Neural cell (in vitro differentiated cells): ENCODE results near the gene TSSK1B. TPM values are rescaled to one million over a fixed set of nuclear protein-coding genes. Genes with fewer than 3 reads are reported as not detected.
"Not testable (repeated sequence)": the region's sequence is repeated elsewhere in the genome, so short reads cannot be mapped to it uniquely, and the experiment has no call there.

Experiments used
- H2AFZ ChIP-seq: fragments of 200-600, 300-800 bp; sonication (generic), shearing (Covaris generic); 2 replicates; pipeline ENCODE4 v1.6.0; 2014; ENCODE audit warnings: low read depth, mild to moderate bottlenecking, antibody characterized with exemption, low read length, moderate library complexity
- H3F3A ChIP-seq: fragments of 200-600 bp; shearing (Covaris generic); 2 replicates; pipeline ENCODE4 v1.6.1; 2016; ENCODE audit warnings: mild to moderate bottlenecking, moderate library complexity, mixed read lengths, antibody characterized with exemption, low read length; ENCODE audit not compliant: insufficient read depth, poor library complexity, severe bottlenecking
- H3K27ac ChIP-seq: fragments of 200-600, 300-800 bp; sonication (generic), shearing (Covaris generic); 2 replicates; pipeline ENCODE4 v1.5.1; 2014; ENCODE audit warnings: mild to moderate bottlenecking, low read length, moderate library complexity
- H3K27me3 ChIP-seq: fragments of 300-800, 200-600 bp; sonication (generic), shearing (Covaris generic); 2 replicates; pipeline ENCODE4 v1.6.0; 2014; ENCODE audit warnings: mild to moderate bottlenecking, low read depth, low read length, moderate library complexity; ENCODE audit not compliant: insufficient read depth
- H3K36me3 ChIP-seq: fragments of 300-800, 200-600 bp; sonication (generic), shearing (Covaris generic); 2 replicates; pipeline ENCODE4 v1.5.1; 2014; ENCODE audit warnings: mild to moderate bottlenecking, antibody characterized with exemption, low read length, moderate library complexity; ENCODE audit not compliant: insufficient read depth
- H3K4me2 ChIP-seq: fragments of 300-800, 200-600 bp; sonication (generic), shearing (Covaris generic); 2 replicates; pipeline ENCODE4 v1.6.0; 2014; ENCODE audit warnings: mild to moderate bottlenecking, low read length
- H3K4me3 ChIP-seq: fragments of 300-800, 200-600 bp; sonication (generic), shearing (Covaris generic); 2 replicates; pipeline ENCODE4 v1.5.1; 2014; ENCODE audit warnings: mild to moderate bottlenecking, low read length, moderate library complexity
- H3K79me2 ChIP-seq: fragments of 200-600 bp; shearing (Covaris generic); replicated peaks from 2 replicates; pipeline ENCODE4 v1.6.0; 2014; ENCODE audit warnings: mild to moderate bottlenecking, low read length, moderate library complexity; ENCODE audit not compliant: insufficient read depth
- H3K9ac ChIP-seq: fragments of 300-800, 200-600 bp; sonication (generic), shearing (Covaris generic); 2 replicates; pipeline ENCODE4 v1.6.1; 2016; ENCODE audit warnings: mild to moderate bottlenecking, low read length, mixed read lengths
- H3K9me2 ChIP-seq: fragments of 200-600 bp; shearing (Covaris generic); 2 replicates; pipeline ENCODE4 v1.6.1; 2016; ENCODE audit warnings: mild to moderate bottlenecking, low read length, mixed read lengths; ENCODE audit not compliant: insufficient read depth
- H3K9me3 ChIP-seq: fragments of 200-600, 300-800 bp; sonication (generic), shearing (Covaris generic); 2 replicates; pipeline ENCODE4 v1.6.1; 2016; ENCODE audit warnings: mild to moderate bottlenecking, mixed run types, low read length, moderate library complexity, mixed read lengths
- H4K20me1 ChIP-seq: fragments of 200-600 bp; shearing (Covaris generic); 2 replicates; pipeline ENCODE4 v1.6.1; 2016; ENCODE audit warnings: mild to moderate bottlenecking, mixed run types; ENCODE audit not compliant: insufficient read depth
- EP300 ChIP-seq: fragments of 450-650 bp; conservative IDR thresholded peaks from 2 replicates; pipeline ENCODE4 v1.6.1; 2014; ENCODE audit warnings: antibody characterized with exemption, mild to moderate bottlenecking, moderate library complexity; ENCODE audit not compliant: poor library complexity, severe bottlenecking
- EZH2 ChIP-seq: fragments of 200-600, 300-800 bp; shearing (Covaris generic), sonication (generic); IDR thresholded peaks from 2 replicates; pipeline ENCODE4 v1.6.1; 2014; ENCODE audit warnings: antibody characterized with exemption, low read length, borderline replicate concordance, mild to moderate bottlenecking; ENCODE audit not compliant: insufficient read depth, poor library complexity, severe bottlenecking
- MXI1 ChIP-seq: fragments of 450-650 bp; conservative IDR thresholded peaks from 2 replicates; pipeline ENCODE4 v1.6.1; 2014; ENCODE audit warnings: antibody characterized with exemption, mild to moderate bottlenecking; ENCODE audit not compliant: poor library complexity, severe bottlenecking
- POLR2AphosphoS5 ChIP-seq: IDR thresholded peaks from 2 replicates; pipeline ENCODE4 v1.6.1; 2012
- RAD21 ChIP-seq: fragments of 450-650 bp; conservative IDR thresholded peaks from 2 replicates; pipeline ENCODE4 v1.6.1; 2014; ENCODE audit warnings: antibody characterized with exemption, mild to moderate bottlenecking, moderate library complexity
- SMC3 ChIP-seq: fragments of 450-650 bp; conservative IDR thresholded peaks from 2 replicates; pipeline ENCODE4 v1.6.1; 2014; ENCODE audit warnings: antibody characterized with exemption, mild to moderate bottlenecking, moderate library complexity; ENCODE audit not compliant: poor library complexity
- TAF1 ChIP-seq: IDR thresholded peaks from 2 replicates; pipeline ENCODE4 v1.6.1; 2012; ENCODE audit warnings: low read depth
- polyA plus RNA-seq: library from polyadenylated mRNA; depleted of rRNA; stranded (reverse); fragments of >200 nt; gene quantifications from 2 replicates; pipeline ENCODE4 v1.2.3, GENCODE V29; 2014
- TF ChIP-seq, protein P1 (sequence below): fragments of 450-650 bp; IDR thresholded peaks from 2 replicates; pipeline ENCODE4 v1.5.1; 2014; ENCODE audit warnings: antibody characterized with exemption, mild to moderate bottlenecking, moderate library complexity; ENCODE audit not compliant: poor library complexity, severe bottlenecking
- TF ChIP-seq, protein P2 (sequence below): IDR thresholded peaks from 2 replicates; pipeline ENCODE4 v1.6.1; 2012; ENCODE audit warnings: borderline replicate concordance

Gene TSSK1B
- polyA plus RNA-seq, 1 donor from 2014 or later = not detected

DNA sequence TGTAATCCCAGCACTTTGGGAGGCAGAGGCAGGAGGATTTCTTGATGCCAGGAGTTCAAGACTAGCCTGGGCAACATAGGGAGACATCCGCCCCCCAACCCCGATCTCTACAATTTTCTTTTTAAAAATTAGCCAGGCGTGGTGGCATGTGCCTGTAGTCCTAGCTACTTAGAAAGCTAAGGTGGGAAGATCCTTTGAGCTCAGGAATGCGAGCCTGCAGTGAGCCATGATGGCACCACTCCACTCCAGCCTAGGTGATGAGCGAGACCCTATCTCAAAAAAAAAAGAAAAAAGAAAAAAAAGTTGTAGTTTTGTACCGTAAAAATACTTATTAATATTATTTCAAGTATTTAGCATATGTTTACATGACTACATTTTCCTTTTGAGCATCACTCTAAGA, 29.3 kb downstream of the TSSK1B start:
- TF ChIP-seq POLR2AphosphoS5 = no peak
- TF ChIP-seq EP300 = no peak
- no peak for TF ChIP-seq RAD21
- TF ChIP-seq MXI1 = no peak
- TF ChIP-seq, protein P1, sequence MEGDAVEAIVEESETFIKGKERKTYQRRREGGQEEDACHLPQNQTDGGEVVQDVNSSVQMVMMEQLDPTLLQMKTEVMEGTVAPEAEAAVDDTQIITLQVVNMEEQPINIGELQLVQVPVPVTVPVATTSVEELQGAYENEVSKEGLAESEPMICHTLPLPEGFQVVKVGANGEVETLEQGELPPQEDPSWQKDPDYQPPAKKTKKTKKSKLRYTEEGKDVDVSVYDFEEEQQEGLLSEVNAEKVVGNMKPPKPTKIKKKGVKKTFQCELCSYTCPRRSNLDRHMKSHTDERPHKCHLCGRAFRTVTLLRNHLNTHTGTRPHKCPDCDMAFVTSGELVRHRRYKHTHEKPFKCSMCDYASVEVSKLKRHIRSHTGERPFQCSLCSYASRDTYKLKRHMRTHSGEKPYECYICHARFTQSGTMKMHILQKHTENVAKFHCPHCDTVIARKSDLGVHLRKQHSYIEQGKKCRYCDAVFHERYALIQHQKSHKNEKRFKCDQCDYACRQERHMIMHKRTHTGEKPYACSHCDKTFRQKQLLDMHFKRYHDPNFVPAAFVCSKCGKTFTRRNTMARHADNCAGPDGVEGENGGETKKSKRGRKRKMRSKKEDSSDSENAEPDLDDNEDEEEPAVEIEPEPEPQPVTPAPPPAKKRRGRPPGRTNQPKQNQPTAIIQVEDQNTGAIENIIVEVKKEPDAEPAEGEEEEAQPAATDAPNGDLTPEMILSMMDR = no peak
- TF ChIP-seq, protein P2, sequence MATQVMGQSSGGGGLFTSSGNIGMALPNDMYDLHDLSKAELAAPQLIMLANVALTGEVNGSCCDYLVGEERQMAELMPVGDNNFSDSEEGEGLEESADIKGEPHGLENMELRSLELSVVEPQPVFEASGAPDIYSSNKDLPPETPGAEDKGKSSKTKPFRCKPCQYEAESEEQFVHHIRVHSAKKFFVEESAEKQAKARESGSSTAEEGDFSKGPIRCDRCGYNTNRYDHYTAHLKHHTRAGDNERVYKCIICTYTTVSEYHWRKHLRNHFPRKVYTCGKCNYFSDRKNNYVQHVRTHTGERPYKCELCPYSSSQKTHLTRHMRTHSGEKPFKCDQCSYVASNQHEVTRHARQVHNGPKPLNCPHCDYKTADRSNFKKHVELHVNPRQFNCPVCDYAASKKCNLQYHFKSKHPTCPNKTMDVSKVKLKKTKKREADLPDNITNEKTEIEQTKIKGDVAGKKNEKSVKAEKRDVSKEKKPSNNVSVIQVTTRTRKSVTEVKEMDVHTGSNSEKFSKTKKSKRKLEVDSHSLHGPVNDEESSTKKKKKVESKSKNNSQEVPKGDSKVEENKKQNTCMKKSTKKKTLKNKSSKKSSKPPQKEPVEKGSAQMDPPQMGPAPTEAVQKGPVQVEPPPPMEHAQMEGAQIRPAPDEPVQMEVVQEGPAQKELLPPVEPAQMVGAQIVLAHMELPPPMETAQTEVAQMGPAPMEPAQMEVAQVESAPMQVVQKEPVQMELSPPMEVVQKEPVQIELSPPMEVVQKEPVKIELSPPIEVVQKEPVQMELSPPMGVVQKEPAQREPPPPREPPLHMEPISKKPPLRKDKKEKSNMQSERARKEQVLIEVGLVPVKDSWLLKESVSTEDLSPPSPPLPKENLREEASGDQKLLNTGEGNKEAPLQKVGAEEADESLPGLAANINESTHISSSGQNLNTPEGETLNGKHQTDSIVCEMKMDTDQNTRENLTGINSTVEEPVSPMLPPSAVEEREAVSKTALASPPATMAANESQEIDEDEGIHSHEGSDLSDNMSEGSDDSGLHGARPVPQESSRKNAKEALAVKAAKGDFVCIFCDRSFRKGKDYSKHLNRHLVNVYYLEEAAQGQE = no peak
- TF ChIP-seq EZH2 = no peak
- TF ChIP-seq TAF1 = no peak
- no peak for TF ChIP-seq SMC3
- H3K4me3 ChIP-seq = no peak overlapping the region

DNA sequence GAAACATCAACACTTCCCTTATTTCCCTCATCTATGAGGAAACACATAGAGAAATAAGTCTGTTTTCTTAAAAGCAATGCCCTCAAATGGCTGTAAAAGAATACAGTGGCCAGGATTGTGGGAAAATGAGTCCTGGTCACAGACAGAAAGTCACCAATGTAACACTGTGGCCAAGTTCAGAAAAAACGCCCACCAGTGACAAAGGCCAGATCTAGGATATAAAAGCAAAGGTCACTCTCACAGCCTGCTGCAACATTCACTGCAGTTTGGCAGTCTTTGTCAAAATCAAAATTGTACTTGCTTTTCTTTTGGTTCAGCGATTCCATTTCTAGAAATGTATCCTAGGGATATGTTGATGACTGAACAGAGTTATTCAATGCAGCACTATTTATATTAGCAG, 30.5 kb downstream of the TSSK1B start:
- TF ChIP-seq, protein P1 = no peak
- TF ChIP-seq MXI1 (no peak), EZH2 (no peak), RAD21 (no peak), TAF1 (no peak), EP300 (no peak), POLR2AphosphoS5 (no peak), SMC3 (no peak)
- TF ChIP-seq, protein P2 = no peak
- no peak overlapping the region for H3K27ac ChIP-seq

More for the DNA sequence above, 29.3 kb downstream of the TSSK1B start:
- no peak overlapping the region for H3K9ac ChIP-seq
- no peaks in the 10 kb centered on the region for H3K36me3 ChIP-seq
- H3K79me2 ChIP-seq = no peaks in the 10 kb centered on the region
- no peaks in the 10 kb centered on the region for H3K9me3 ChIP-seq
- H2AFZ ChIP-seq = no peak overlapping the region
- H3K27ac ChIP-seq = no peak overlapping the region
- no peaks in the 10 kb centered on the region for H3K27me3 ChIP-seq
- no peak overlapping the region for H3K4me2 ChIP-seq
- no peaks in the 10 kb centered on the region for H3K9me2 ChIP-seq
- H3F3A ChIP-seq = no peaks in the 10 kb centered on the region
- no peaks in the 10 kb centered on the region for H4K20me1 ChIP-seq

DNA sequence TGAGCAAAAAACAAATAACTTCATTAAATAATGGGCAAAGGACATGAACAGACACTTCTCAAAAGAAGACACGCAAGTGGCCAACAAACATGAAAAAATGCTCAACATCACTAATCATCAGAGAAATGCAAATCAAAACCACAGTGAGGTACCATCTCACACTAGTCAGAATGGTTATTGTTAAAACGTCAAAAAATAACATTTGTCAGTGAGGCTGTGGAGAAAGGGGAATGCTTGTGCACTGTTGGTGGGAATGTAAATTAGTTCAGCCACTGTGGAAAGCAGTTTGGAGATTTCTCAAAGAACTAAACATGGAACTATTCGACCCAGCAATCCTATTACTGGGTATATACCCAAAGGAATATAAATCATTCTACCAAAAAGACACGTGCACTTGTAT, 36.8 kb downstream of the TSSK1B start:
- H3K36me3 ChIP-seq, H3K79me2 ChIP-seq, H3F3A ChIP-seq, H2AFZ ChIP-seq, H3K27me3 ChIP-seq, H3K9me2 ChIP-seq, H3K4me3 ChIP-seq, H3K9me3 ChIP-seq, H4K20me1 ChIP-seq, H3K9ac ChIP-seq, H3K27ac ChIP-seq, H3K4me2 ChIP-seq: not testable (repeated sequence)

More for the DNA sequence above, 30.5 kb downstream of the TSSK1B start:
- Histone ChIP-seq H3K9me3 (no peaks in the 10 kb centered on the region), H2AFZ (no peak overlapping the region), H3K36me3 (no peaks in the 10 kb centered on the region), H3K4me3 (no peak overlapping the region), H3K27me3 (no peaks in the 10 kb centered on the region), H3K4me2 (no peak overlapping the region), H3K9ac (no peak overlapping the region), H3K79me2 (no peaks in the 10 kb centered on the region), H3F3A (no peaks in the 10 kb centered on the region), H4K20me1 (no peaks in the 10 kb centered on the region), H3K9me2 (no peaks in the 10 kb centered on the region)
